ENCODE measurements around the gene ZNG1A. TPM values are rescaled to one million over a fixed set of nuclear protein-coding genes. Genes with fewer than 3 reads are reported as not detected.
"Not testable (repeated sequence)": the region's sequence is repeated elsewhere in the genome, so short reads cannot be mapped to it uniquely, and the experiment has no call there.

Gene ZNG1A
- total and polyA plus RNA-seq, 2 experiments from 2014 or later = 70.3 to 180 TPM

- no peak overlapping the region for H3K4me3 ChIP-seq
- H4K20me1 ChIP-seq (replicated peaks; ENCODE audit: insufficient read depth) = no peaks in the 10 kb centered on the region
- no peaks in the 10 kb centered on the region for H3F3A ChIP-seq (replicated peaks; ENCODE audit: low read depth)
- H3K4me1 ChIP-seq (ENCODE audit: insufficient read depth) = peaks cover 14% of the 10 kb centered on the region
- H3K9me2 ChIP-seq (ENCODE audit: insufficient read depth) = no peaks in the 10 kb centered on the region
- H3K36me3 Mint-ChIP-seq (ENCODE audit: low read depth) = no peaks in the 10 kb centered on the region
- no peak overlapping the region for H3K4me2 ChIP-seq
- H3K27ac ChIP-seq (ENCODE audit: low read depth) = no peak overlapping the region
- no peak for DNase-seq (ENCODE audit: low spot score)
- no peak overlapping the region for H3K4me3 Mint-ChIP-seq
- TF ChIP-seq CTCF (conservative IDR thresholded peaks at IDR 0.05; ENCODE audit: low read depth in 2 of 2) (no peak), NANOG (IDR thresholded peaks at IDR 0.05; ENCODE audit: borderline replicate concordance) (no peak), JUNB (IDR thresholded peaks at IDR 0.05; ENCODE audit: unreplicated experiment) (no peak), ZNF114 (CRISPR knock-in tag; IDR thresholded peaks at IDR 0.05) (no peak), STAT1 (IDR thresholded peaks at IDR 0.05; ENCODE audit: unreplicated experiment) (no peak), EZH2 (IDR thresholded peaks at IDR 0.05; ENCODE audit: low read depth, unreplicated experiment) (no peak), ZNF331 (CRISPR knock-in tag; IDR thresholded peaks at IDR 0.05; ENCODE audit: low read depth) (no peak)
- peaks cover 16% of the 10 kb centered on the region for H3K27me3 Mint-ChIP-seq (ENCODE audit: insufficient read depth, low read depth, poor library complexity)
- no peak overlapping the region for H2AFZ ChIP-seq
- H3K9me3 Mint-ChIP-seq = no peaks in the 10 kb centered on the region
- H3K79me2 ChIP-seq (replicated peaks; ENCODE audit: insufficient read depth) = no peaks in the 10 kb centered on the region
- peaks cover 25% of the 10 kb centered on the region for H3K27me3 ChIP-seq (ENCODE audit: insufficient read depth)
- no peak overlapping the region for H3K27ac Mint-ChIP-seq
- no peaks in the 10 kb centered on the region for H3K36me3 ChIP-seq (ENCODE audit: insufficient read depth)
- peaks cover 23% of the 10 kb centered on the region for H3K4me1 Mint-ChIP-seq
- no peak for ATAC-seq
Observed at GRCh38 chr9:219670-220365, 41.0 kb upstream of the ZNG1A start.

GRCh38 chr9:219036-219435 lies 40.2 kb upstream of the ZNG1A start:
- not testable (repeated sequence) for ATAC-seq; H2AFZ ChIP-seq; DNase-seq (ENCODE audit: low spot score); H3K9me2 ChIP-seq (ENCODE audit: insufficient read depth); H3F3A ChIP-seq (replicated peaks; ENCODE audit: low read depth); H3K9me3 Mint-ChIP-seq; H3K79me2 ChIP-seq (replicated peaks; ENCODE audit: insufficient read depth); H3K36me3 Mint-ChIP-seq (ENCODE audit: low read depth); H3K36me3 ChIP-seq (ENCODE audit: insufficient read depth); H3K27ac ChIP-seq (ENCODE audit: low read depth); H3K4me3 Mint-ChIP-seq; H3K27ac Mint-ChIP-seq; H3K4me2 ChIP-seq; H3K4me3 ChIP-seq; H4K20me1 ChIP-seq (replicated peaks; ENCODE audit: insufficient read depth)
- H3K27me3 ChIP-seq (ENCODE audit: insufficient read depth) = peaks cover 28% of the 10 kb centered on the region
- peaks cover 19% of the 10 kb centered on the region for H3K4me1 Mint-ChIP-seq
- peaks cover 18% of the 10 kb centered on the region for H3K27me3 Mint-ChIP-seq (ENCODE audit: insufficient read depth, low read depth, poor library complexity)
- H3K4me1 ChIP-seq (ENCODE audit: insufficient read depth) = peaks cover 14% of the 10 kb centered on the region

- Histone ChIP-seq H3K4me1 (ENCODE audit: insufficient read depth) (peaks cover 14% of the 10 kb centered on the region), H3K9me2 (ENCODE audit: insufficient read depth) (no peaks in the 10 kb centered on the region), H3K36me3 (ENCODE audit: insufficient read depth) (no peaks in the 10 kb centered on the region), H3K4me3 (no peak overlapping the region), H4K20me1 (replicated peaks; ENCODE audit: insufficient read depth) (no peaks in the 10 kb centered on the region), H3K27ac (ENCODE audit: low read depth) (no peak overlapping the region), H2AFZ (no peak overlapping the region), H3K79me2 (replicated peaks; ENCODE audit: insufficient read depth) (no peaks in the 10 kb centered on the region), H3K27me3 (ENCODE audit: insufficient read depth) (peaks cover 39% of the 10 kb centered on the region), H3K4me2 (0 out of 2 replicates have a peak overlapping the region, but pooled peaks have one; percentile 28), H3F3A (replicated peaks; ENCODE audit: low read depth) (peaks cover 6% of the 10 kb centered on the region; the same call in 1 of the 2 replicates)
- ATAC-seq (no peak), DNase-seq (ENCODE audit: low spot score) (no peak)
- no peaks in the 10 kb centered on the region for H3K36me3 Mint-ChIP-seq (ENCODE audit: low read depth)
- peaks cover 26% of the 10 kb centered on the region for H3K27me3 Mint-ChIP-seq (ENCODE audit: insufficient read depth, low read depth, poor library complexity)
- no peak overlapping the region for H3K27ac Mint-ChIP-seq
- no peaks in the 10 kb centered on the region; the same call in 2 of the 3 replicates for H3K9me3 Mint-ChIP-seq
- H3K4me1 Mint-ChIP-seq = peaks cover 16% of the 10 kb centered on the region
- TF ChIP-seq ZNF331 (CRISPR knock-in tag; IDR thresholded peaks at IDR 0.05; ENCODE audit: low read depth) (no peak), ZNF462 (CRISPR knock-in tag; IDR thresholded peaks at IDR 0.05) (no peak)
- H3K4me3 Mint-ChIP-seq = no peak overlapping the region
Observed at GRCh38 chr9:217950-218349, 39.1 kb upstream of the ZNG1A start.
